Measurements from ENCODE around the gene CASD1. TPM values are rescaled to one million over a fixed set of nuclear protein-coding genes. Genes with fewer than 3 reads are reported as not detected.

Gene CASD1
- total RNA-seq, 1 donor from 2014 or later, result 19.2 TPM

- Histone ChIP-seq H3K9me3 (replicated peaks) (peaks cover 2% of the 10 kb centered on the region), H3K4me3 (no peak overlapping the region), H3K27me3 (ENCODE audit: low read depth) (no peaks in the 10 kb centered on the region), H3K36me3 (no peaks in the 10 kb centered on the region), H3K27ac (replicated peaks) (no peak overlapping the region), H3K4me1 (no peaks in the 10 kb centered on the region)
- no peak for DNase-seq
- intact Hi-C loops (cut with micrococcal nuclease), result no loop called here
- TF ChIP-seq CTCF (IDR thresholded peaks at IDR 0.05; ENCODE audit: borderline replicate concordance), result no peak
Observed at GRCh38 chr7:94567396-94567795, 57.8 kb downstream of the CASD1 start.

GRCh38 chr7:94571816-94572215 lies 62.2 kb downstream of the CASD1 start:
- no peaks in the 10 kb centered on the region for H3K27me3 ChIP-seq (ENCODE audit: low read depth)
- H3K27ac ChIP-seq (replicated peaks), result no peak overlapping the region
- intact Hi-C loops (cut with micrococcal nuclease), result no loop called here
- no peaks in the 10 kb centered on the region for H3K4me1 ChIP-seq
- peaks cover 29% of the 10 kb centered on the region for H3K36me3 ChIP-seq
- H3K4me3 ChIP-seq, result no peak overlapping the region
- no peak for TF ChIP-seq CTCF (IDR thresholded peaks at IDR 0.05; ENCODE audit: borderline replicate concordance)
- peaks cover 43% of the 10 kb centered on the region for H3K9me3 ChIP-seq (replicated peaks)
- DNase-seq, result no peak

DNA sequence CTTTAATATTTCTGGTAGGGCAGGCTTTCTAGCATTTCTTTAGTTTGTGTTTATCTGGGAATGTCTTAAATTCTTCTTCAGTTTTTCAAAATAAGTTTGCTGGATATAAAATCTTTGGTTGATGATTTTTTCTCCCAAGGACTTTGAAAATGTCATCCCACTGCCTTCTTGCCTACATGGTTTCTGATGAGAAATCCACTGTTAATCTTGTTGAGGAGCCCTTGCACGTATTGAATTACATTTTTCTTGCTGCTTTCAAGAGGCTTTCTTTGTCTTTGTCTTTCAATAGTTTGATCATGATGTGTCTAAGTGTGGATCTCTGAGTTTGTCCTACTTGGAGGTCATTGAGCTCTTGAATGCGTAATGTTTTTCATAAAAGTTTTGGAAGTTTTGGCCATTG lies 66.0 kb downstream of the CASD1 start:
- no peaks in the 10 kb centered on the region for H3K27me3 ChIP-seq (ENCODE audit: low read depth)
- TF ChIP-seq CTCF (IDR thresholded peaks at IDR 0.05; ENCODE audit: borderline replicate concordance), result no peak
- intact Hi-C loops (cut with micrococcal nuclease), result no loop called here
- H3K27ac ChIP-seq (replicated peaks), result no peak overlapping the region
- peaks cover 43% of the 10 kb centered on the region for H3K9me3 ChIP-seq (replicated peaks)
- DNase-seq, result no peak
- H3K4me3 ChIP-seq, result no peak overlapping the region
- peaks cover 37% of the 10 kb centered on the region for H3K36me3 ChIP-seq
- H3K4me1 ChIP-seq, result no peaks in the 10 kb centered on the region

DNA sequence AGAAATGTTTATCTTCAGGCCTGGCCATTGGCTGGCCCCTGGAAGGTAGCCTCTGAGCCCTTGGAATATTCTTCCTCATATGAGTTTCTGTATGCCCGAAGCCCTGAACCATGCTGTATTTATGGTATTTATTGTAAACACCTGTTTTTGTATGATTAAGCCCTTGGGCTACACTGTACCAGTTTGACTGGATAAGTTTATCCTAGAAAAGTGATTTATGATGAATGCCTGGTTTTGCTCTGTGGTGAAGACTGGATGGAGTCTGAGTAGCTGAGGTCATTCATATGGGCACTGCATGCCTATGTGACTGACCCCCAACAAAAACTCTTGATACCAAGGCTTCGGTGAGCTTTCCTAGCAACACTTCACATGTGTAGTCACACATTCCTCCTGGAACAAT lies 66.7 kb downstream of the CASD1 start:
- no peaks in the 10 kb centered on the region for H3K4me1 ChIP-seq
- DNase-seq, result no peak
- intact Hi-C loops (cut with micrococcal nuclease), result no loop called here
- H3K27ac ChIP-seq (replicated peaks), result no peak overlapping the region
- no peaks in the 10 kb centered on the region for H3K27me3 ChIP-seq (ENCODE audit: low read depth)
- H3K36me3 ChIP-seq, result peaks cover 37% of the 10 kb centered on the region
- H3K9me3 ChIP-seq (replicated peaks), result peaks cover 43% of the 10 kb centered on the region
- no peak overlapping the region for H3K4me3 ChIP-seq
- no peak for TF ChIP-seq CTCF (IDR thresholded peaks at IDR 0.05; ENCODE audit: borderline replicate concordance)

DNA sequence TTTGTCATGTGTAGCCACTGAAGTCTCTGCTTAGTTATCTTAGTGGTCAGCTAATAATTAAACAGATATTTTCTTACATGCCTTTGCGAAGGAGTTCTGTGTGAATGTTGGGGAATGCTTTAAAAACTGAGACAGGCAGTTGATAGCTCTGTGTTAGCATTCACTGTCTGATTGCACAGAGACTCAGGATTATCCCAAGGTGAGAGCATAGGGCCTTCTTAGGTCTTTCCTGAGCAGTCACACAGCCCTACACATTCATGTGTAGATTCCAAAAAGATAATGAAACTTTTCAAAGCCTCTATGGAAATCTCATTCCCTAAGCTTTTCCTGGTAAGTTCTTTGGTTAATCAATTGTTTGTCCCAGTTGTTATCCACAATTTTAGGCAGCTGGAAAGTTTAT lies 67.7 kb downstream of the CASD1 start:
- Histone ChIP-seq H3K27me3 (ENCODE audit: low read depth) (no peaks in the 10 kb centered on the region), H3K27ac (replicated peaks) (no peak overlapping the region), H3K36me3 (peaks cover 37% of the 10 kb centered on the region), H3K4me3 (no peak overlapping the region), H3K4me1 (no peaks in the 10 kb centered on the region), H3K9me3 (replicated peaks) (peaks cover 42% of the 10 kb centered on the region)
- TF ChIP-seq CTCF (IDR thresholded peaks at IDR 0.05; ENCODE audit: borderline replicate concordance), result no peak
- no peak for DNase-seq
- intact Hi-C loops (cut with micrococcal nuclease), result no loop called here

DNA sequence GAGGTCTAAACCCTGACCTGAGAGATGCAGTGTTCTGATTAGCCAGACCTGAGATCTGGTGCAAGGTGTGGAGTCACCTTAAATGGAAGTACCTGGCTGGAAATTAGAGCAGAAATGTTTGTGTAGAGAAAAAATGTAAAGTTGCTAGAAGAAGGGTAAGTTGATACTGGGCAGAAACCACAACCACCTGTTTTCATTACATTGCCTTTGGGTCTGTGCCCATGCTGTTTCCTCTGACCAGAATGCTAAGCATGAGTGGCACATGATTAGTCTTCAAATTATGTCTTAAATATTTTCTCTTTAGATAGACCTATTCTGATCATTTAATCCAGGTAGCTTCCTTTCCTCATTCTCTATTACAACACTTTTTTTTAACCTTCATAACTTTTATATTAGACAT lies 69.0 kb downstream of the CASD1 start:
- Histone ChIP-seq H3K27me3 (ENCODE audit: low read depth) (no peaks in the 10 kb centered on the region), H3K4me3 (no peak overlapping the region), H3K4me1 (no peaks in the 10 kb centered on the region), H3K27ac (replicated peaks) (no peak overlapping the region), H3K36me3 (peaks cover 34% of the 10 kb centered on the region), H3K9me3 (replicated peaks) (peaks cover 29% of the 10 kb centered on the region)
- no peak for DNase-seq
- no peak for TF ChIP-seq CTCF (IDR thresholded peaks at IDR 0.05; ENCODE audit: borderline replicate concordance)
- intact Hi-C loops (cut with micrococcal nuclease), result no loop called here
